Activated T-helper 1 cell treated with anti-CD3 and anti-CD28 coated beads, Interleukin-2, amount 50 U/mL, for 16 hours (primary cell): ENCODE measurements around the gene LBH.
A peak's percentile ranks its signal among the peaks of the same experiment; 100 is the strongest.

ENCODE experiments used
- DNase-seq, 2 donors: peaks; one replicate each; pipeline ENCODE4 v3.0.0-alpha.2; 2020; ENCODE audit warnings: low read depth in 1 of 2, low spot score in 1 of 2

The LBH gene

DNA sequence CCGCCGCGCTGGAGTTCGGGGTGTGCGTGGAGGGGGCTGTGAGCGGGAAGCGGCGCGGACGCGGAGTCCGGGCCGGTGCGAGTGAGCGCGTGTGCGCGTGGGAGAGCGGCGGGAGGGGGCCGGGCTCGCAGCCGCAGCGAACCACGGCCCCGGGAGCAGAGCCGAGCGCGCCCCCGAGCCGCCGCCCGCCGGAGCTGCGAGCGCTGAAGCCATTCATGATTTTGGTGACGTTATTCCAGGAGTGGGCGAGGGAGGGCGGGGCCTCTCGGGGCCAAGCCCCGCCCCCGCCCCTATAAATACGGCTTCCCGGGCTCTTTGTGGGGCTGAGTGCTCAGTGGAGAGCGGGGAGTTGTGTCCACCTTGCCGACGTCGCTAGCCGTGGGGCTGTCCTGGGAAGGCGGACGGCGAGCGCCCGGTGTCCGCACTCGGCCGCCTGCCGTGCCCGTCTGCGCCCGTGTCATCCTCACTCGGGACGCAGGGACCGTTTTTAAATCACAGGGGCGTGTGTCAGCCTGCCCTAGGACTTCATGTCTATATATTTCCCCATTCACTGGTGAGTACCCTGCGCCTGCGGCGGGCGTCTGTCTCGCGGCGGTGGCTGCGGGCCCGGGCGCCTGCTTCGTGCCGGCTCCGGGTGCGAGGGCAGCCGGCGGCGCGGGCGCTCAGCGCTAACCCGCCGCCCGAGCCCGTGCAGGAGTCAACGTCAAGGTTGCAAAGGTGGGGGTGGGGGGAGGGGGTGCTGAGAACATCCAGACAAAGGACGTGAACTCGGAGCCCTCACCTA is at the start of gene LBH:
TSS of gene LBH (plus strand) at position 323 of the 784 bp plus-strand sequence. CDS start at position 528, 205 bp downstream.
- peak; percentile 75 to 90 for DNase-seq

DNA sequence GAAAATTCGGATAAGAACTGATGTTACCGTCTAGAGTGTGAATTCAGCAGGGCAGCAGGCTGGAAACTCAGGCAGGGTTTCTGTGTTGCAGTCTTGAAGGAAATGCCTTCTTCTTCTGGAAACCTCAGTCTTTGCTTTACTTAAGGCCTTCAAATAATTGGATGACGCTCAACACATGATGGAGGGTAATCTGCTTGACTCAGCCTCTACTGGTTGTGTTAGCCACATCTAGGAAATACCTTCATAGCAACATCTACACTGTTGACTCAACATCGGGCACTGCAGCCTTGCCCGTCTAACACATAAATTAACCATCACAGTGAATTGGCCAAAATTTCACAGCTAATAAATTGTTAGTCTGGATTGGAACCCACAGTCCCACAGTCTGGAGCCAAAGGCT is 47.3 kb upstream of the LBH start:
- no peak for DNase-seq

DNA sequence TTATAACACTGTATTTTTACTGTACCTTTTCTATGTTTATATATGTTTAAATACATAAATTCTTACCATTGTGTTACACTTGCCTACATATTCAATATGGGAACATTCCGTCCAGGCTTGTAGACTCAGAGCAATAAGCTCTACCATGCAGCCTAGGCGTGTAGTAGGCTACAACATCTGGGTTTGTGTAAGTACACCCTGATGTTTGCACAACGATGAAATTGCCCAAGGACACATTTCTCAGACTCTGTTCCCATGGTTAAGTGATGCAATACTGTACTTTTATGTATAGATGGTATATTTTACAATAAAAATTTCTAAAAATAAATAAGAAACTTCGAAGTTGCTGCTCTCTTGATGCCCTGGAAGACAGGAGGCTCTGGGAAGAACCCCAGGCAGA is 46.2 kb upstream of the LBH start:
- DNase-seq, result no peak

DNA sequence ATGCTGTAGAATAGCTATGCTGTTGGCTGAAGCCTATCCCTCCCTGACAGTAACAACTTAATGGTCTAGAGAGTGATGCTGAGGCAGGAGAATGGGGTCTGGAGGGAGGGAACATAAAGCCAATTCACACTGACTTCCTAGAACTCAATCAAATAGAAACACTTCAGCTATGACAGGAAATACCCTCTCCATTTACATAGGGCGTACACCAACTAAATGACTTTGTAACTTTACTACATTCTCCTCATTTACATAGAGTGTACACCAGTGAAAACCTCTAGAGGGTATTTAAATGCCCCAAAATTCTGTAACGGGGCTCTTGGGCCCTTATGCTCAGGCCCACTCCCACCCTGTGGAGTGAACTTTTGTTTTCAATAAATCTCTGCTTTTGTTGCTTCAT is 43.0 kb upstream of the LBH start:
- DNase-seq, result no peak

DNA sequence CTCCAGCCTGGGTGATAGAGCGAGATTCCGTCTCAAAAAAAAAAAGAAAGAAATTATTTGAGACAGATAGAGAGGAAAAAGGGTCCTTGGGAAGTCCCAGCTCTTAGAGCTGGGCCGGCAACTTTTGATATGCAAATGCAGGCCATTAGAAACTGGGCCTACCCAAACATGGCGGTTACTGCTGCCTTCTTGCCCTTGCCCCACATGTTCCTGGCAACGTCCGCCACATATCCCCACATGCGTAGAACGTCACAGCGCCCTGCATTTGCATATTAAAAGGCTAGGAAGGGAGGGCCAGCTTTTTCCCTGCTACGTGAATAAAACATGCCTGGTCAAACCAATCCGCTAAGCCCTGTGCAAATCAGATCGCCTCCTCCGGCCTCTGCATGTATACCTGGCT is 40.7 kb upstream of the LBH start:
- no peak for DNase-seq

DNA sequence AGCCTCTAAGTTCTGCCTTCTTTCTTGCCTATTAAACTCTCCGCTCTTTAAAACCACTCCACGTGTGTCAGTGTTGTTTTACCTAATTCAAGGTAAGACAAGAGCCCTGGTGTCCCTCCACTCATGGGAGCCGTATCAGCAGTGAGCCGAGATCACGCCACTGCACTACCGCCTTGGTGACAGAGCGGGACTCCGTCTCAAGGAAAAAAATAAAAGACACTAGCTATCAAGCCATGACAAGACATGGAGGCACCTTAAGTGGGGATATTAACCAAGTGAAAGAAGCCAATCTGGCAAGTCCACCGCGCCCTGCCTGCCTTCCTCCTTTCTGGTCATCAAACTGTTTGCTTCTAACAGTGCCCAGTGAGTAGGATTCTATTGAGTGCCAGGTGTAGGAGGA is 40.2 kb upstream of the LBH start:
- no peak for DNase-seq

DNA sequence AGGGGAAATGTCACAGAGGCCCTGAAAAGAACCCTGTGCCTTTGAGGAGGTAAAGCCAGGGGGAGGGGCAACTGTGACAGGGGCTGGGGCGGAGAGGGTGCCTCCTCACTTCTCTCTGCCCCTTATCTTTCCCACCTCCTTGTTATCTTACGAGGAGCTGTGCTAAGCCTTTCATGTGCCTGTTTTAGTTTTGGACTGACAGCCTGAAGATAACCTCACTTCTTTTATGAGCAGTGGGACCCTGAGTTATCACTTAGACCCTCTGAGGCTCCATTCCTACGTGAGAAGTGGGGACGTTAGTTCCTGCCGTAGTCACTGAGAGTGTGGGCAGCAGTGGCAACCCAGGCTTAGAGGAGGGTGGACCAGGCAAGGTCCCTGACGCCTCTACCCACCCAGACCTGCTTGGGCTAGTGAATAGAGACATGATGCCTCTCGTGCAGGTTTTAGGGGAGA is 39.5 kb upstream of the LBH start:
- no peak for DNase-seq

DNA sequence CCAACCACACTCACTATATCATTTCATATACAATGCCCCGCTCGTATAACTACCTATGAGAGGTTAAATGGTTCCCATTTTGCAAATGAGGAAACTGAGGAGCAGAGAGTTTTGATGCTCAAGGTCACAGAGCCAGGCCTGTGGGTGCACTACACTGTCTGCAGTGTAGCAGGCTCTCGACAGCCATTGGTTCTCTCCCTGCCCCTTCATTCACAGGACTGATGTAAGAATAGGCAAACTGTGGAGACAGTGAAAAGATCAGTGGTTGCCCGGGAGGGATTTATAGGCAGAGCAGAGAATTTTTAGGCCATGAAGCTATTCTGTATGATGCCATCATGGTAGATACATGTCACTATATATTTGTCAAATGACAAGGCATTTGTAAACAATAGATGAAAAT is 39.0 kb upstream of the LBH start:
- DNase-seq, result no peak

DNA sequence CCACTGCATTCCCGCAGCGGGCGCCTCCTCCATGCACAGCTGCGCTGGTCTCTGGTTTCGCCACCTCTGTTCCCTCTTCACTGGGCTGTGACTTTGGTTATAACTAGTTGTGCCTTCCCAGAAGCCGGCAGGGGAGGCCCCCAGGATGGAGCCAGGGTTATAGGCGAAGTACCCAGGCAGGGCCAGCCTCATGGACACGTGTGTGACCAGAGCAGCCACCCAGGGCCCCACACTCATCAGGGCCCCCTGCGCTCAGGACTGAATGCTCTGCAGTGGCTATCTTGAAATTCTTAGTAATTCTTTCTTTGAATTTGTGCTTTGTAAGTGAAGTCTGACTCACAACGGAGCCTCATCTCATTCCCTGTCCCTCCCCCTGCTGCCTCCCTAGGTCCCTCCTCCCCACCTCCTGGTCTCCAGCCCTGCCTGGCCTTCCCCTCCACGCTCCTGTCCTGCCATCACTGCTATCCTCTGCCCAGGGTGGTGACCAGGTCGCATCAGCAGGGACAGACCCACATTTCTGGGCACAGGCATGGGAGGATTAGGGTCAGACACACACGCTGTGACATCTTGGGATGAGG is 38.1 kb upstream of the LBH start:
- DNase-seq, result no peak

DNA sequence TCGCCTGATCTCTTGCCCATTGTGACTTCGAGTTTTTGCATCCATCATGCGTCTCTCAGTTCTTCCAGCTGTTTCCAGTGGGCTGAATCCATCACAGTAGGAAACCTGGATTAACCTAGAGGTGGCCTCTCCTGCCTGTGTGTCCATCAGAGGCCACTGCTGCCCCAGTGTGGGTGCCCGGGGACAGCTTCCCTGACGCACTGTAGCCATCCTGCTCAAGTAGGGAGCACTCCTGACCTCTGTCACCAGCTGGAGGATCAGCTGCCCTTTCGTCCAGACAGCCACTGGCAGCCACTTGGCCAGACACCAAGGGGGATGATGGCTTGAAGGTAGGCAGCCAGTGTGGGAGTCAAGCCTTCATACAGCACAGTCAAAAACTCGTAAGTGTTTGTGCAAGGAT is 36.9 kb upstream of the LBH start:
- no peak for DNase-seq

DNA sequence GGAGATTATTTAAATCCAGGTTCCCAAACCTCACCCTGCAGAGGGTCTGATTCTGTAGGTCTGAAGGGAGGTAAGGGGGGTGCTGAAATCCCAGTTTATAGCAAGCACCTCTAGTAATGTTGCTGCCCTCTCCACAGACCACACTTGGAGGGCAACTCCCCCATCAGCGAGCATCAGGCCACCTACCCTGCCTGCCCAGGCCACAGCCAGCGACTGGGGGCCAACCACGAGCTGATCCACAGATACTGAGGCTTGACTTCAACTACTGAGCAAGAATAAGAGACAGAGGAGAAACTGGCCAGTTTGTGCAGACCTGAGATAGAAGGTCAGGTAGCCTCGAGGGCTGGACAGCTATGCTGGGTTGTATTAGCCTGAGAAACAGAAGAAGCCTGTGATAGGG is 36.3 kb upstream of the LBH start:
- no peak for DNase-seq

DNA sequence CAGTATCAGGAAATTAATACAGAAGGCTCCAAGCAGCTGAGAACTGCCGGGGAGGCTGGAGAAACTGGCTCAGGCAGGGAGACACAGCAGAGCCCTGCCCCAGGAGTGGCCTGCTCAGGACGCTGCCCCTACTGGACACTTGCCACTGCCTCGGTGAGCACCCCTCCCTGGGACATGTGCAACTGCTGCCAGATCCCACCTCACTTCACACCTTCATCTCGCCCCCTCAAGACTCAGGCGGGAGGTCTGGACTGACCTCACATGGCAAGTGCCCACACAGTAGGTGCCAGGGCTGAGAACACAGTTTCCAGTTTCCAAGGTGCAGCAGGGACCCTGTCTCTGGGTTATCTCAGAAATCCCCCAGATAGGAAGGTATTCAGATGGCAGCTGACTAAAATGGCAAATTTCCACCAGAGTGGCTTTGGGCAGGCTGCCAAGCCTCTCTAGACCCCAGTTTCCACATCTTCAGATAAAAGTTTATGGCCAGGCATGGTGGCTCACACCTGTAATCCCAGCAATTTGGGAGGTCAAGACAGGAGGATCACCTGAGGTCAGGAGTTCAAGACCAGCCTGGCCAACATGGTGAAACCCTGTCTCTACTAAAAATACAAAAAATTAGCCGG is 33.7 kb upstream of the LBH start:
- DNase-seq, result no peak

DNA sequence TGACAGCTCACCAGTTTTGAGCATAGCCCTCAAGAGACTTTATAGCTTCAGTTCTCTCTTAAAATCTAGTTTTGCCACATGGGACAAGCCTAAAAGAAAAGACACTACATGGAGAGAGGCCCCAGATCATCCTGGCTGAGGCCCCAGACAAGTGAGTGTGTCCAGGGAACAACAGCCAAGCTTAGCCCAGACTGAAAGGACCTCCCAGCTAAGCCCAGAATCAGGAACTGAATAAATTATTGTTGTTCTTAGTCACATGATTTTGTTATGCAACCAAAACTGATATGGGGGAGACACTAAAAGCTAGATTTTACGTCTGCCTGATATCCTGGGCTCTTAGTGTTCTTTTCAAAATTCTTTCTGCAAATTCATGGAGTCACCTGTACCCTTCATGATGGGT is 29.3 kb upstream of the LBH start:
- DNase-seq, result no peak

DNA sequence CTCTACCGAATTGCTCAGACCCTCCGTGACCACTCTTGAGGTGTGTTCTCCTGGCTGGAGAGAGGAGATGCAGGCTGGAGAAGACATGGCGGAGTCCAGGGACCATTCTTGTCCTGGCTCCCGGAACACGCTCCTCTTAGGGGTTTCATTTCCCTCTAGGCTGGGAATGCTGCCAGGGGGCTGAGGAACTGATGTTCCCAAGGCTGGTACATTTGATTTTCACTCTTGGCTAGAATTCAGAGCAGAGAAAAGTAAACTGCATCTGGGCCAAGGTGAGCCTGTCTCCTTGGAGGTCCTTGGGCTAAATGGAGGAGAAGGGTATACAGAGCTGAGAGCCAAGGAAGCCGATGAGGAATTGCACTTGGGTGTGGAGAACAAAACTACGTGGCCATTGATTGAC is 28.2 kb upstream of the LBH start:
- DNase-seq, result no peak

DNA sequence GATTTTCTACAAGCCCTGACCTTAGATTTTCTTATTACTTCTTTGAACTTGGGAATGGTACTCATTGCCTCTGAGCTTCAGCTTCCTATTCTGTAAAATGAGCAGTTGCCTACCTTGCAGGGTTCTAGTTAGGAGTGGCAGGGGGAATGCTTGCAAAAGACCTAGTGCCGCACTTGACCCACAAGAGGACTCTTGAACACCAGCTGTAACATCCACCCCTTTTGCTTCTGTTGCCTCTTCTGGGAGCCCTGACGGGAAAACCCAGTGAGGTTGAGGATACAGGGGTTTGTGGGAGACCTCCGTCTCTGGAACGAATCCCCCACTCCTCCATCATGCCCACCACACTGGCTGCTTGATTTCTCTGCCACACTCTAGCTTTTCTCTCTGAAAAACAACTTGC is 27.1 kb upstream of the LBH start:
- no peak for DNase-seq

DNA sequence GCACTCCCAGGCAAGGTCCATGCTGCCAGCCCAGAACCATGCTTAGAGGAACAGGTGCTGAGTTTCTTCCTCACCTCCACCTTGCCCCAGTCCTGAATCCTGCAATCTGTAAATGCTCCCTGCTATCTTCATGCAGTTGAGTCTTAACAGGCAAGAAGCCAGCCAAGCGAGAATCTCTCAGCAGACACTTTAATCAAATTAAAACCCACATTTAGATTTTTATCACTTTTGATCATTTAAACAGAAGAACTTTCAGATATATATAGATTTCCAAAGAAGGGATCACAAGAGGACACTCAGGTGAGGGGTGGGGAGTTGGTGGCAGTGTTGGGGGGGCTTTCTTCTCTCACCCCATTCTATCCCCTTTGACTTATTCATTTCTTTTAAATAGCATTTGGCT is 25.9 kb upstream of the LBH start:
- no peak for DNase-seq

DNA sequence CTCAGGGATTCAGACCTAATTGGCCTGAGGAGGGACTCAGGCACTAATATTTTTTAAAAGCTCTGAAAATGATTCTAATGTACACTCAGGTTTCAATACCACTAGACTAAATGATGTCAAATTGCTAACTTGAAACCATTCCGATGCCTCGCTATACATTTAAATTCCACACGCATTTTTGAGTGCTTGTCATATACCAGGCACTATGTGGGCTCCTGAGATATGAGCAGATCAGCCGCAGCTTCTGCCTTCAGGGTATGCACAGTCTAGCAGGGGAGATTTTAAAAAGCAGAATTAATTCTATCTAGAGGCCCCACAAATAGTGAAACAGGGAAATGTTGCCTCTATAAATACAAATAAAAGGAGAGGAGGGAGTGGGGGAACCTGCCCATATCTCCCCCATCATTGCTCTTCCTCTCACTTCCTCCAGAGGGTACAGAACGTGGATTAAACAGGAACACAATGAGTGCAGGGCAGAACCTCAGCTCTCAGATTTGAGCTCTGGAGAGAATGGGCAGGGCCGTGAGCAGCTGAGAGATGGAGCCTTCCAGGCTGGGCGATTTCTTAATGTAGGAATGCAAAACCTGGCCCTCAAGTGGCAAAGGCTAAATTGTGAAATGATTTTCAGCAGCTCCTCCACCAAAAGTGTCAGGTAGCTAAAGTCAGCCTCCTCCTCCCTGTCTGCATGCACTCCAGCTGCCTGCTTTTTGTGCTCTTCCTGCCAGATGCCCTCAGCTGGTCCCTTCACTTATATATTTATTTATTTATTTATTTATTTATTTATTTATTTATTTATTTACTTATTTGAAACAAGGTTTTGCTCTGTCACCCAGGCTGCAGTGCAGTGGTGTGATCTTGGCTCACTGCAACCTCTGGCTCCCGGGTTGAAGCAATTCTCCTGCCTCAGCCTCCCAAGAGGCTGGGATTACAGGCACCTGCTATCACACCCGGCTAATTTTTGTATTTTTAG is 24.6 kb upstream of the LBH start:
- DNase-seq, result no peak

DNA sequence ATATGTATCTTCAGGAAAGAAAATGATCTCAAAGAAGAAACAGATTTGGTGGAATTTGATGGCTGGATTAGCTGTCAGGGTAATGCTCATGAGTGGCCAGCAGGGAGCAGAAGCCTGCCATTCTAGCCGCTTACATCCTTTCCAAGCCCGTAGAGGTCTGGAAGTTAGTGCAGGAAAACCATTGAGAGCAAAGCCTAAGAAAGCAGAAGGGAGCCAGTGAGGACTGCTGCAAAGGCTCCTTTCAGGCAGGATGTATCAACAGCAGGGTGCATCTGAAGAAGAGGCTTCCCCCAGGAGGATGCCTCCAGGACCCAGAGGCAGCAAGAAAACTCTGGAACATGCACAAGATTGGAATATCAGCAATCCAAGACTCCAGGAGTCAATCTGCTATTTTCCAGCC is 22.9 kb upstream of the LBH start:
- no peak for DNase-seq

DNA sequence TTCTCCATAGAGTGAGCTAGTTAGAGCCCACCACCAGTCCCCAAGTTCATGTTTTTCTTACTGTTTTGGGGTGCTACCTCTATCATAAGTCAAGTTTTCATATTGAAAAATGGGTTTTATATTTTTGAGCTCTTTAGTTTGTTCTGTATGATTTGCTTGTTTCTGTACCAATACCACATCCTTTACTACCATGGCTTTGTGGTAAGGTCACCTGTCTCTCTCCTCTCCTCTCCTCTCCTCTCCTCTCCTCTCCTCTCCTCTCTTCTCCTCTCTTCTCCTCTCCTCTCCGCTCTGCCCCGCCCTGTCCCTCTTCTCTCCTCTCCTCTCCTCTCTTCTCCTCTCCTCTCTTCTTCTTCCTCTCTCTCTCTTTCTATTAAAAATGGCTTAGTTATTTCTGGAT is 22.1 kb upstream of the LBH start:
- no peak for DNase-seq

DNA sequence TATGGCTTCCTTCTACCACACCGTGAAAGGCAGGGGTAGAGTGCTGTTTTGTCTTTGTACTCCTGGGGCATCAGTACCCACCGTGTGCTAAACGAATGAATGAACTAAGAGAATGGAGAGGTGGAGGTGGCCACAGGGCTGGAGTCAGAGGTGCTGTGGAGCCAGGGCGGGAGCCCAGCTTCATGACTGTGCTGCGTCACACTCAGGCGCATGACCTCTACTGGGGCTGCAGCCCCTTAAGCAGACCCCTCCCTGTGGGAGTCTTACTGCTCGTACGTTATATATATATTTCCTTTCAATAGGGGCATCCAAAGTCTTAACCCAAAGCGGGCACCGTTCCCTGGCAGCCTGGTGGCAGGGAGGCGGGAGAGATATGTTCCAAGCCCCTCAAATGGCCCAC is 18.0 kb upstream of the LBH start:
- no peak for DNase-seq

DNA sequence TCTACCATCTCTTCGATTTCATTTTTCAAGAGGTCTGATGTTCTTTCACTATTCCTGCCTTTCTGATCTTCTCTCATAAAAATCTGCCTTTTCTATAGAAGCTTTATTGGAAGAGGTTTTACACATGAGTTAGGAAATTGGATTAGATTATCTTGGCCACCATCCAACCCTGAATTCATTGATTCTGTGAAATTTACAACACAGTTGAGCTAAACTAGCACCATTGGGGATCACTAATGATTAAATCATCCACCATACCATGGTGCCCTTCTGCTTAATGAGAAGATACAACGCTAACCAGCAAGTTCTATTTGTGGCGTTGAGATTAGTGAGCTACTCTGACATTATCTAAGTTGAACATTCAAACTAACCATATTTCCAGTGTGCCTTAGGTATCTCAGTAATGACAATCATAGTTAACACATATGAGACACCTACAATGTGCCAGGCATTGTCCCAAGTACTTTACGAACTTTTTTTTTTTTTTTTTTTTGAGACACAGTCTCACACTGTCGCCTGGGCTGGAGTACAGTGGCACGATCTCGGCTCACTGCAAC is 17.3 kb upstream of the LBH start:
- DNase-seq, result no peak
